WERI-Rb-1 (cell line): ENCODE measurements around the gene PKN1.

Experiments used
- DNase-seq: peaks from one replicate; pipeline ENCODE4 v3.0.0-alpha.2; 2020
- H3K27ac ChIP-seq: fragments of 250-450 bp; sonication (Bioruptor Pico); 2 replicates; pipeline ENCODE4 v1.5.1; 2020; ENCODE audit warnings: mild to moderate bottlenecking, moderate library complexity
- H3K27me3 ChIP-seq: fragments of 250-450 bp; sonication (Bioruptor Pico); 2 replicates; pipeline ENCODE4 v1.5.1; 2021; ENCODE audit warnings: mild to moderate bottlenecking, low read depth, moderate library complexity; ENCODE audit not compliant: insufficient read depth, severe bottlenecking
- H3K36me3 ChIP-seq: fragments of 250-450 bp; sonication (Bioruptor Pico); 2 replicates; pipeline ENCODE4 v1.5.1; 2020; ENCODE audit warnings: mild to moderate bottlenecking, moderate library complexity
- H3K4me3 ChIP-seq: 2 replicates; pipeline ENCODE4 v1.5.1; 2011; ENCODE audit warnings: low read depth, mild to moderate bottlenecking, control low read depth, low read length
- H3K9me3 ChIP-seq: fragments of 250-450 bp; sonication (Bioruptor Pico); 2 replicates; pipeline ENCODE4 v1.5.1; 2021; ENCODE audit warnings: mild to moderate bottlenecking, moderate library complexity; ENCODE audit not compliant: severe bottlenecking
- TF ChIP-seq, protein P1 (sequence below): IDR thresholded peaks from 2 replicates; pipeline ENCODE4 v1.5.1; 2011; ENCODE audit warnings: low read depth, mild to moderate bottlenecking, control low read depth, inconsistent platforms, low read length

Gene PKN1

DNA sequence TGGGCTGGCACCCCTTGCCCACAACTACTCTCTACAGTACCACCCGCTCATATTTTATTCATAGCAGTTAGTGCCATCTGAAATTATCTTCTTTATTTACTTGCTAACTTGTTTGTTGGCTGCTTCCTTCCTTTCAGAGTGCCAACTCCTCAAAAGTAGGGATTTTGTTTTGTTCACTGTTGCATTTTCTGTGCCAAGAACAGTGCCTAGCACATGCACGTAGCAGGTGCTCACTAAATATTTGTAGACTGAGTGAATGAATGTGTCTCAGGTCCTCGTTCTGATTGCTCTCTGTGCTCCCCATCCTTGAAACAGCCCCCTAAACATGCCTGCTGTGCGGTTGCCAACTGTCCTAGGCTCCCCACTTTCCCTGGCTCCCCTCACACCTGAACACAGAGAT is 61.3 kb downstream of the PKN1 start:
- no peaks in the 10 kb centered on the region for H3K27me3 ChIP-seq
- H3K9me3 ChIP-seq, result no peaks in the 10 kb centered on the region
- TF ChIP-seq, protein P1, sequence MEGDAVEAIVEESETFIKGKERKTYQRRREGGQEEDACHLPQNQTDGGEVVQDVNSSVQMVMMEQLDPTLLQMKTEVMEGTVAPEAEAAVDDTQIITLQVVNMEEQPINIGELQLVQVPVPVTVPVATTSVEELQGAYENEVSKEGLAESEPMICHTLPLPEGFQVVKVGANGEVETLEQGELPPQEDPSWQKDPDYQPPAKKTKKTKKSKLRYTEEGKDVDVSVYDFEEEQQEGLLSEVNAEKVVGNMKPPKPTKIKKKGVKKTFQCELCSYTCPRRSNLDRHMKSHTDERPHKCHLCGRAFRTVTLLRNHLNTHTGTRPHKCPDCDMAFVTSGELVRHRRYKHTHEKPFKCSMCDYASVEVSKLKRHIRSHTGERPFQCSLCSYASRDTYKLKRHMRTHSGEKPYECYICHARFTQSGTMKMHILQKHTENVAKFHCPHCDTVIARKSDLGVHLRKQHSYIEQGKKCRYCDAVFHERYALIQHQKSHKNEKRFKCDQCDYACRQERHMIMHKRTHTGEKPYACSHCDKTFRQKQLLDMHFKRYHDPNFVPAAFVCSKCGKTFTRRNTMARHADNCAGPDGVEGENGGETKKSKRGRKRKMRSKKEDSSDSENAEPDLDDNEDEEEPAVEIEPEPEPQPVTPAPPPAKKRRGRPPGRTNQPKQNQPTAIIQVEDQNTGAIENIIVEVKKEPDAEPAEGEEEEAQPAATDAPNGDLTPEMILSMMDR, result no peak
- DNase-seq, result no peak
- no peak overlapping the region for H3K4me3 ChIP-seq
- peaks cover 12% of the 10 kb centered on the region for H3K36me3 ChIP-seq
- H3K27ac ChIP-seq, result no peak overlapping the region

DNA sequence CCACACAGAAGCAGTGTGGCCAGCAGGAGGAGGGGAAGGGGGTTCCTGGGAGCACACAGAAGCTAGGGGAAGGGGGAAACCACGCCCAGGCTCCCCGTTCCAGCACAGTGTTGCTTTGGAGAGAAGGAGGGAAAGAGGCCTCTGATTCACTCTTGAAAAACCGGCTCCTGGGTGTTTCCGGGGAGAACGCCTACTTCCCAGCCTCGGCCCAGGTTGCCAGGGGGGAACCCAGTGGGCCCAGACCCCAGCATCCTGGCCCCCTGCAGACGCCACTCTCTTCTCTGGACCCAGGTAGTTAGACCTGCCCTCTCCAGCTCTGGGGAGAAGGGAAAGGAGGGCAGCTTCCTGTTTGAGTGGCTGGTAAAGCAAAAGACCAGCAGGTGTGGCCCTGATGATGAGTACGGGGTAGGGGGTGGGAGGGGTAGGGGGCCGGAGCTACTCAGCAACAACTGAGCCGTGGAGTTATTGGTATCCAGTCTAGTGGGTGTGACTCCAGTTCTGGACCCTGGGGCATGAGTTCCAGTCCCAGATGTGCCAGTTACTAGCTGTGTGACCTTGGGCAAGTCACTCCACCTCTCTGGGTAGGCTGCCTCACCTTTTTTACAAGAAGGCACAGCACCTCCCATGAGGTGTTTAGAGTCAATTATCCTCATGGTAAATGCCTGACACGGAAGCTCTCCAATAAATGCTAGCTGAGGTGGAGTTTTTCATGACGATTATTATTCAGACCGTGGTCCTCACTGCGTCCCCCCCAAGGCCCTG is 62.0 kb downstream of the PKN1 start:
- Histone ChIP-seq H3K27me3 (no peaks in the 10 kb centered on the region), H3K27ac (no peak overlapping the region), H3K36me3 (peaks cover 12% of the 10 kb centered on the region), H3K4me3 (peak overlapping the region; percentile 69), H3K9me3 (no peaks in the 10 kb centered on the region)
- DNase-seq, result no peak
- TF ChIP-seq, protein P1, result no peak

DNA sequence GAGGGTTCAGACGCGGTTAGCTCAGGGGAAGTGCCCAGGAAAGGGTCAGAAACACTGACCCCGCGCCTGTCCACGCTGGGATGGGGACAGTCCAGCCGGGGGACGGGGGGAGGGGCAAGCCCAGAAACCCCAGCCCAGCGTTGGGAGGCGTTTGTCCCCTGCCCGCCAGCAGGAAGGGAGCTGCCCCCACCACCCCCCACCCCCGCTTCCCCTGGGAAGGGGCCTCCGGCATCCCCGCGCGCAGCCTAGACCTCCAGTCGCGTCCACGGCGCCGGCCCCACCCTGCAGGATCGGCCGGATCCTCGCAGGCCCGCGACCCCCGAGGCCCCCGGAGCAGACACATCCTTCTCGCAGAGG is 62.5 kb downstream of the PKN1 start:
- Histone ChIP-seq H3K9me3 (no peaks in the 10 kb centered on the region), H3K4me3 (peak overlapping the region; percentile 69), H3K27me3 (no peaks in the 10 kb centered on the region), H3K27ac (peak overlapping the region; percentile 51; the same call in 1 of the 2 replicates), H3K36me3 (peaks cover 8% of the 10 kb centered on the region)
- peak; percentile 26 for DNase-seq
- TF ChIP-seq, protein P1, result no peak

DNA sequence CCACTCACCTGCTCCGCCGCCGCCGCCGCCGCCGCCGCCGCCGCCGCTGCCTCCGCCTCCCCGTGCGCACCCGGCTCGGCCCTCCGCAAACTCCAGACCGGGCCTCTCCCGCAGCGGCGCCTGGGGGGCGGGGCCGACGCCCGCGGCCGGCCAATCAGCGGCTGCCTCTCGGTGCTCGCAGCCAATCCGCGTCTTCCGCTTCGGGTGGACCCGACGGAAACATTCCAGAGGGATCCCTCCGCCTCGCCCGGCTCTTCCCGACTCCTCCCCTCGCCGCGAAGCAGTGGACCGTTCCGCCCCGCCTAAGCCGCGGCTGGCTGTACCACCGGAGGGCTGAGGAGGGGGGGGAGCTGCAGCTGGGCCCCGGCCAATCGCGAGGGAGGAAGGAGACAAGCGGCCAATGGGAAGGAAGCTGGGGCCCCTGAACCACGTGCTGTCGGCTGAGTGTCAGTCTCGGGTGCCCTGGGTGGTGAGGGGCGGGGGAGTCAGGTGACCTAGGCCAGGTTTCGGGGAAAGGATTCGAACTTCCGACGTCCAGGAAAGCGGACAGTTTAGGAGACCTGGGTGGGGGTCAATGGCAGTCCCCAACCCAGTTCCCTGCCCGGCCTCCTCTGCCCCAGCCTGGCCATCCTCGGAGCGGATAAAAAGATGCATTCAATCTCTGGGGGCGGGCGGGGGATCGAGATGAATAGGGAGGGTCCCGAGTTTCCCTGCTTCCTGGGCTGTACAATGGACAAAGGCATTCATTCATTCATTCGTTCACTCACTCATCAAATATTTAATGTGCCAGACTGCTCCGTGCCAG is 63.1 kb downstream of the PKN1 start, which contains the start of gene GIPC1:
Gene GIPC1, minus strand, starts transcription at position 99 of the 805 bp plus-strand sequence. CDS start 13,151 bp downstream, outside the sequence.
- H3K9me3 ChIP-seq, result no peaks in the 10 kb centered on the region
- TF ChIP-seq, protein P1, result no peak
- no peaks in the 10 kb centered on the region for H3K27me3 ChIP-seq
- peak; percentile 99 for DNase-seq
- peak within 1 kb of the TSS; percentile 69 for H3K4me3 ChIP-seq
- peaks cover 8% of the 10 kb centered on the region for H3K36me3 ChIP-seq
- peak within 1 kb of the TSS; percentile 51 for H3K27ac ChIP-seq

DNA sequence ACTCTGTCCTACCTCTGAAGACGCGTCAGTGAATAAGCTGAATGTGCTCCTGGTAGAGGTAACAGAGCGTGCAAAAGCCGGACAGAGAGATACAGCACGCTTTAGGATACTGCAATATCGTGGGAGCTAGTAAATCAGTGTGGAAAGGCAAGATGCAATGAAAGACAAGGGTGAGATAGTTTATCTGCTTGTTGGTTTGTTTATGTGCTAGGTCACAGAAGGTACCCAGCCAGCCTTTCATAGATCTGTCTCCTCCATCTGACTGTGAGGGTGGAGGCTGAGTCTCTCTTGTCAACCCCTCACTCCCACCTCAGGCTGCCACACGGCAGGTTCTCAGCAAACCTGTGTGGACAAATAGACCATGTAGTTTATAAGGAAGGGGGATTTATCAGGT is 63.7 kb downstream of the PKN1 start:
- DNase-seq, result no peak
- H3K4me3 ChIP-seq, result peak overlapping the region; percentile 63
- H3K27me3 ChIP-seq, result no peaks in the 10 kb centered on the region
- H3K27ac ChIP-seq, result peak overlapping the region; percentile 46
- TF ChIP-seq, protein P1, result no peak
- peaks cover 2% of the 10 kb centered on the region for H3K36me3 ChIP-seq
- no peaks in the 10 kb centered on the region for H3K9me3 ChIP-seq
